OCI-LY7 (cell line): Measurements from ENCODE around the gene SPDYA.

ENCODE experiments used
- CTCF ChIP-seq: fragments of 200-600 bp; sonication (generic); conservative IDR thresholded peaks from 2 replicates; pipeline ENCODE4 v1.5.1; 2014; ENCODE audit warnings: mild to moderate bottlenecking, antibody characterized with exemption, low read length, moderate library complexity, mixed read lengths
- EZH2phosphoT487 ChIP-seq: fragments of 200-600 bp; sonication (generic); IDR thresholded peaks from 2 replicates; pipeline ENCODE4 v1.6.1; 2018; ENCODE audit warnings: low read depth, borderline replicate concordance, mild to moderate bottlenecking, mixed run types, antibody characterized with exemption, low read length, moderate library complexity, mixed read lengths

GRCh38 chr2:28871620-28872019 lies 61.0 kb downstream of the SPDYA start:
- TF ChIP-seq CTCF, result no peak
- no peak for TF ChIP-seq EZH2phosphoT487
